HCT116 (cell line): ENCODE measurements around the gene ADAM8. TPM values are rescaled to one million over a fixed set of nuclear protein-coding genes. Genes with fewer than 3 reads are reported as not detected.

ENCODE experiments used
- ATAC-seq: fragments of 200-7000 bp; cut with Tn5 transposase; 2 replicates; pipeline ENCODE4 v1.9.1; 2020; ENCODE audit warnings: mild to moderate bottlenecking, moderate library complexity
- BruUV-seq: library from RNA; stranded (reverse); fragments of 400-500 nt; replicated peaks from 2 replicates; lab custom pipeline; 2021; lab: Mats Ljungman, UMichigan
- CTCF ChIA-PET: fragments of 300-600 bp; sonication (Branson Sonifier 250); formaldehyde crosslinking; loops from one replicate; lab custom pipeline; 2021; ENCODE audit warnings: antibody characterized with exemption; lab: Charles Lee
- POLR2A ChIA-PET: fragments of 300-600, 350-600 bp; sonication (Branson Sonifier 250); formaldehyde crosslinking; loops from one replicate; lab custom pipeline; 2021; ENCODE audit warnings: antibody characterized with exemption; lab: Charles Lee
- RAD21 ChIA-PET, 2 experiments: fragments of 300-600 bp; sonication (Branson Sonifier 250); formaldehyde crosslinking; loops; one replicate each; lab custom pipeline; 2023; ENCODE audit warnings: low total read pairs in 2 of 2; ENCODE audit not compliant: uncharacterized antibody in 2 of 2, unreplicated experiment in 2 of 2, low non-redundant PET in 1 of 2; lab: Charles Lee
- DNase-seq: peaks from one replicate; pipeline ENCODE4 v3.0.0-alpha.2; 2010; ENCODE audit warnings: low read depth, low spot score
- H2AFZ ChIP-seq: fragments of 200-600 bp; shearing (Covaris generic), sonication (generic); 2 replicates; pipeline ENCODE4 v1.6.1; 2017; ENCODE audit warnings: low read depth, mixed run types, mixed read lengths, antibody characterized with exemption, low read length; ENCODE audit not compliant: poor library complexity, severe bottlenecking
- H3K27ac ChIP-seq: 2 replicates; pipeline ENCODE4 v1.5.1; 2012; ENCODE audit warnings: low read depth, low read length
- H3K27me3 ChIP-seq: fragments of 200-600 bp; sonication (generic); 2 replicates; pipeline ENCODE4 v1.6.1; 2016; ENCODE audit warnings: mixed run types, low read length, mixed read lengths; ENCODE audit not compliant: insufficient read depth
- H3K36me3 ChIP-seq, 2 experiments: fragments of 200-500 bp in 1 of 2; fragments of 200-600 bp in 1 of 2; sonication (Bioruptor generic) in 1 of 2; sonication (generic) in 1 of 2; 2 replicates each; pipeline versions ENCODE4 v1.5.1 to v1.6.1; 2014 to 2016; ENCODE audit warnings: low read length in 2 of 2, inconsistent platforms in 1 of 2, mixed read lengths in 1 of 2, mixed run types in 1 of 2; ENCODE audit not compliant: insufficient read depth in 2 of 2, control insufficient read depth in 1 of 2
- H3K4me1 ChIP-seq, 2 experiments: fragments of 200-600 bp in 1 of 2; sonication (generic) in 1 of 2; 2 replicates each; pipeline versions ENCODE4 v1.5.1 to v1.6.1; 2012 to 2017; ENCODE audit warnings: low read length in 2 of 2, inconsistent platforms in 1 of 2, mild to moderate bottlenecking in 1 of 2, mixed read lengths in 1 of 2, mixed run types in 1 of 2, moderate library complexity in 1 of 2; ENCODE audit not compliant: insufficient read depth in 2 of 2, control insufficient read depth in 1 of 2
- H3K4me2 ChIP-seq: fragments of 200-600 bp; sonication (generic); 2 replicates; pipeline ENCODE4 v1.6.1; 2017; ENCODE audit warnings: mixed run types, low read length, mixed read lengths
- H3K4me3 ChIP-seq, 2 experiments: fragments of 200-600 bp in 1 of 2; sonication (generic) in 1 of 2; replicated peaks in 1 of 2; 2 replicates each; pipeline ENCODE4 v1.5.1; 2011 to 2016; ENCODE audit warnings: low read length in 2 of 2, control low read depth in 1 of 2, low read depth in 1 of 2, mild to moderate bottlenecking in 1 of 2, mixed read lengths in 1 of 2, mixed run types in 1 of 2
- H3K79me2 ChIP-seq: fragments of 200-600 bp; sonication (generic); 2 replicates; pipeline ENCODE4 v1.6.1; 2017; ENCODE audit warnings: mild to moderate bottlenecking, mixed run types, low read length, moderate library complexity, mixed read lengths; ENCODE audit not compliant: insufficient read depth
- H3K9ac ChIP-seq: fragments of 200-600 bp; sonication (generic); 2 replicates; pipeline ENCODE4 v1.6.1; 2016; ENCODE audit warnings: low read length, mixed read lengths
- H3K9me2 ChIP-seq: fragments of 200-600 bp; sonication (generic), shearing (Covaris generic); 2 replicates; pipeline ENCODE4 v1.6.1; 2017; ENCODE audit warnings: mixed run types, mild to moderate bottlenecking, moderate library complexity; ENCODE audit not compliant: insufficient read depth
- H3K9me3 ChIP-seq, 2 experiments: fragments of 200-500 bp in 1 of 2; fragments of 200-600 bp in 1 of 2; sonication (Bioruptor generic) in 1 of 2; sonication (generic) in 1 of 2; 2 replicates each; pipeline ENCODE4 v1.6.1; 2014 to 2017; ENCODE audit warnings: low read length in 2 of 2, mixed read lengths in 2 of 2, inconsistent platforms in 1 of 2, low read depth in 1 of 2, mild to moderate bottlenecking in 1 of 2, mixed run types in 1 of 2, moderate library complexity in 1 of 2; ENCODE audit not compliant: control insufficient read depth in 1 of 2, insufficient read depth in 1 of 2
- H4K20me1 ChIP-seq: fragments of 200-600 bp; sonication (generic), shearing (Covaris generic); 2 replicates; pipeline ENCODE4 v1.6.1; 2017; ENCODE audit warnings: mixed run types, mild to moderate bottlenecking, moderate library complexity; ENCODE audit not compliant: insufficient read depth
- CTCF ChIP-seq, 3 experiments: fragments of 200-600 bp in 1 of 3; sonication (generic) in 1 of 3; IDR thresholded peaks in 2 of 3; conservative IDR thresholded peaks in 1 of 3; 2 replicates each; pipeline ENCODE4 v1.5.1; 2012 to 2017; ENCODE audit warnings: low read depth in 2 of 3, low read length in 2 of 3, antibody characterized with exemption in 1 of 3, borderline replicate concordance in 1 of 3, control low read depth in 1 of 3, mild to moderate bottlenecking in 1 of 3, mixed read lengths in 1 of 3, mixed run types in 1 of 3, moderate library complexity in 1 of 3; ENCODE audit not compliant: insufficient read depth in 1 of 3
- EGR1 ChIP-seq: IDR thresholded peaks from 2 replicates; pipeline ENCODE4 v1.6.1; 2012; ENCODE audit warnings: low read depth
- ELF1 ChIP-seq: IDR thresholded peaks from 2 replicates; pipeline ENCODE4 v1.6.1; 2012; ENCODE audit warnings: low read depth, borderline replicate concordance
- EZH2 ChIP-seq: fragments of 200-600 bp; sonication (generic); IDR thresholded peaks from 2 replicates; pipeline ENCODE4 v1.6.1; 2017; ENCODE audit warnings: antibody characterized with exemption, mixed run types
- EZH2phosphoT487 ChIP-seq: fragments of 200-600 bp; IDR thresholded peaks from 2 replicates; pipeline ENCODE4 v1.6.1; 2018; ENCODE audit warnings: antibody characterized with exemption, borderline replicate concordance
- FOSL1 ChIP-seq: IDR thresholded peaks from 2 replicates; pipeline ENCODE4 v1.6.1; 2012; ENCODE audit warnings: low read depth
- JUND ChIP-seq: IDR thresholded peaks from 2 replicates; pipeline ENCODE4 v1.6.1; 2012
- MAX ChIP-seq: IDR thresholded peaks from 2 replicates; pipeline ENCODE4 v1.6.1; 2012
- POLR2A ChIP-seq: IDR thresholded peaks from 2 replicates; pipeline ENCODE4 v1.7.0; 2011; ENCODE audit warnings: borderline replicate concordance; ENCODE audit not compliant: insufficient read depth, insufficient read length; ENCODE audit errors: extremely low read depth
- POLR2AphosphoS5 ChIP-seq: IDR thresholded peaks from 2 replicates; pipeline ENCODE4 v1.6.1; 2011; ENCODE audit warnings: mild to moderate bottlenecking, low read depth, low read length, moderate library complexity
- RAD21 ChIP-seq: IDR thresholded peaks from 2 replicates; pipeline ENCODE4 v1.6.1; 2012; ENCODE audit warnings: low read depth, mild to moderate bottlenecking
- REST ChIP-seq: IDR thresholded peaks from 2 replicates; pipeline ENCODE4 v1.6.1; 2012; ENCODE audit warnings: low read depth
- SIN3A ChIP-seq: IDR thresholded peaks from 2 replicates; pipeline ENCODE4 v1.6.1; 2012; ENCODE audit warnings: low read depth
- SP1 ChIP-seq: IDR thresholded peaks from 2 replicates; pipeline ENCODE4 v1.6.1; 2012; ENCODE audit warnings: low read depth
- SRF ChIP-seq: IDR thresholded peaks from 2 replicates; pipeline ENCODE4 v1.6.1; 2012; ENCODE audit warnings: low read depth
- TCF7L2 ChIP-seq: IDR thresholded peaks from 2 replicates; pipeline ENCODE4 v1.7.0; 2011; ENCODE audit warnings: borderline replicate concordance, inconsistent platforms; ENCODE audit not compliant: insufficient read depth, insufficient read length; ENCODE audit errors: extremely low read depth
- YY1 ChIP-seq: IDR thresholded peaks from 2 replicates; pipeline ENCODE4 v1.6.1; 2011; ENCODE audit warnings: low read length, low read depth, moderate library complexity, mild to moderate bottlenecking; ENCODE audit not compliant: insufficient replicate concordance; ENCODE audit errors: extremely low read depth
- ZFX ChIP-seq: fragments of 450-650 bp; IDR thresholded peaks from 2 replicates; pipeline ENCODE4 v1.6.1; 2017
- ZNF274 ChIP-seq: fragments of 200-500 bp; sonication (Bioruptor generic); IDR thresholded peaks from 2 replicates; pipeline ENCODE4 v1.6.1; 2014; ENCODE audit warnings: mild to moderate bottlenecking, low read depth, low read length, inconsistent platforms
- intact Hi-C: fragments of 100-400 bp; cut with micrococcal nuclease; formaldehyde crosslinking; loops from 2 replicates; pipeline ENCODE4 v1.10.0; 2022
- total RNA-seq: library from RNA; stranded (reverse); gene quantifications from one replicate; pipeline ENCODE4 v1.2.1, GENCODE V29; 2021; ENCODE audit not compliant: unreplicated experiment
- TF ChIP-seq, protein P1 (sequence below): IDR thresholded peaks from 2 replicates; pipeline ENCODE4 v1.6.1; 2011; ENCODE audit warnings: mild to moderate bottlenecking, low read length, moderate library complexity; ENCODE audit not compliant: insufficient replicate concordance; ENCODE audit errors: extremely low read depth

ADAM8 gene
- total RNA-seq, 1 experiment from 2014 or later = 4.1 TPM

GRCh38 chr10:133231244-133231945 lies 45.3 kb downstream of the ADAM8 start:
- CTCF ChIA-PET = no interaction called here
- no peak overlapping the region for H3K9ac ChIP-seq
- no peak overlapping the region for H3K4me3 ChIP-seq
- no peak for ATAC-seq
- no TSS peak for BruUV-seq
- no peak overlapping the region for H2AFZ ChIP-seq
- no peaks in the 10 kb centered on the region for H3K27me3 ChIP-seq
- no peaks in the 10 kb centered on the region for H4K20me1 ChIP-seq
- H3K79me2 ChIP-seq = no peaks in the 10 kb centered on the region
- RAD21 ChIA-PET = no interaction called here
- H3K4me2 ChIP-seq = no peak overlapping the region
- no peaks in the 10 kb centered on the region for H3K36me3 ChIP-seq
- no peak for TF ChIP-seq EZH2
- TF ChIP-seq REST = no peak
- TF ChIP-seq TCF7L2 = no peak
- TF ChIP-seq EZH2phosphoT487 = no peak
- TF ChIP-seq SP1 = no peak
- no peak for TF ChIP-seq ELF1
- TF ChIP-seq POLR2A = no peak
- no peak for TF ChIP-seq RAD21
- TF ChIP-seq ZNF274 = no peak
- TF ChIP-seq EGR1 = no peak
- TF ChIP-seq MAX = no peak
- TF ChIP-seq SRF = no peak
- no peak for TF ChIP-seq FOSL1
- TF ChIP-seq JUND = no peak
- TF ChIP-seq, protein P1, sequence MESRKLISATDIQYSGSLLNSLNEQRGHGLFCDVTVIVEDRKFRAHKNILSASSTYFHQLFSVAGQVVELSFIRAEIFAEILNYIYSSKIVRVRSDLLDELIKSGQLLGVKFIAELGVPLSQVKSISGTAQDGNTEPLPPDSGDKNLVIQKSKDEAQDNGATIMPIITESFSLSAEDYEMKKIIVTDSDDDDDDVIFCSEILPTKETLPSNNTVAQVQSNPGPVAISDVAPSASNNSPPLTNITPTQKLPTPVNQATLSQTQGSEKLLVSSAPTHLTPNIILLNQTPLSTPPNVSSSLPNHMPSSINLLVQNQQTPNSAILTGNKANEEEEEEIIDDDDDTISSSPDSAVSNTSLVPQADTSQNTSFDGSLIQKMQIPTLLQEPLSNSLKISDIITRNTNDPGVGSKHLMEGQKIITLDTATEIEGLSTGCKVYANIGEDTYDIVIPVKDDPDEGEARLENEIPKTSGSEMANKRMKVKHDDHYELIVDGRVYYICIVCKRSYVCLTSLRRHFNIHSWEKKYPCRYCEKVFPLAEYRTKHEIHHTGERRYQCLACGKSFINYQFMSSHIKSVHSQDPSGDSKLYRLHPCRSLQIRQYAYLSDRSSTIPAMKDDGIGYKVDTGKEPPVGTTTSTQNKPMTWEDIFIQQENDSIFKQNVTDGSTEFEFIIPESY = no peak
- no peak for TF ChIP-seq POLR2AphosphoS5
- no peak for TF ChIP-seq ZFX
- no peak for TF ChIP-seq CTCF (IDR thresholded peaks at IDR 0.05 in 2 of 3, conservative IDR thresholded peaks at IDR 0.05 in 1 of 3; ENCODE audit: borderline replicate concordance in 1 of 3, insufficient read depth in 1 of 3, low read depth in 2 of 3, low read length in 2 of 3)
- TF ChIP-seq SIN3A = no peak
- TF ChIP-seq YY1 = no peak
- no peaks in the 10 kb centered on the region for H3K9me2 ChIP-seq
- no peaks in the 10 kb centered on the region for H3K4me1 ChIP-seq
- H3K9me3 ChIP-seq = no peaks in the 10 kb centered on the region
- POLR2A ChIA-PET = no interaction called here
- H3K27ac ChIP-seq = no peak overlapping the region
- DNase-seq = no peak
- intact Hi-C loops = no loop called here
